Measurements from ENCODE around the gene LEMD2.
A peak's percentile ranks its signal among the peaks of the same experiment; 100 is the strongest.

LEMD2 gene

GRCh38 chr6:33791620-33792019, 2.7 kb upstream of the LEMD2 start:
- no peaks in the 10 kb centered on the region for H3K36me3 ChIP-seq (ENCODE audit: insufficient read depth, low read length)
- peaks cover 62% of the 10 kb centered on the region for H3K4me1 ChIP-seq (ENCODE audit: insufficient read depth, low read length)
- H3K9ac ChIP-seq (ENCODE audit: low read depth, low read length): no peak overlapping the region
- H3K9me3 ChIP-seq (ENCODE audit: control insufficient read depth, insufficient read depth, low read length): no peaks in the 10 kb centered on the region

GRCh38 chr6:33790910-33791309, 2.0 kb upstream of the LEMD2 start:
- Histone ChIP-seq H3K4me1 (ENCODE audit: insufficient read depth, low read length) (peaks cover 67% of the 10 kb centered on the region), H3K36me3 (ENCODE audit: insufficient read depth, low read length) (no peaks in the 10 kb centered on the region), H3K9ac (ENCODE audit: low read depth, low read length) (no peak overlapping the region), H3K9me3 (ENCODE audit: control insufficient read depth, insufficient read depth, low read length) (no peaks in the 10 kb centered on the region)

GRCh38 chr6:33790379-33790778, 1.4 kb upstream of the LEMD2 start:
- Histone ChIP-seq H3K9me3 (ENCODE audit: control insufficient read depth, insufficient read depth, low read length) (no peaks in the 10 kb centered on the region), H3K36me3 (ENCODE audit: insufficient read depth, low read length) (no peaks in the 10 kb centered on the region; the same call in 1 of the 2 replicates), H3K4me1 (ENCODE audit: insufficient read depth, low read length) (peaks cover 70% of the 10 kb centered on the region), H3K9ac (ENCODE audit: low read depth, low read length) (no peak overlapping the region)

- Histone ChIP-seq H3K9me3 (ENCODE audit: control insufficient read depth, insufficient read depth, low read length) (no peaks in the 10 kb centered on the region), H3K36me3 (ENCODE audit: insufficient read depth, low read length) (no peaks in the 10 kb centered on the region; the same call in 1 of the 2 replicates), H3K4me1 (ENCODE audit: insufficient read depth, low read length) (peaks cover 68% of the 10 kb centered on the region), H3K9ac (ENCODE audit: low read depth, low read length) (peak overlapping the region; percentile 83)
Measured at GRCh38 chr6:33789550-33789895, 593 bp upstream of the LEMD2 start.

- Histone ChIP-seq H3K36me3 (ENCODE audit: insufficient read depth, low read length) (no peaks in the 10 kb centered on the region; the same call in 1 of the 2 replicates), H3K9me3 (ENCODE audit: control insufficient read depth, insufficient read depth, low read length) (no peaks in the 10 kb centered on the region), H3K9ac (ENCODE audit: low read depth, low read length) (peak overlapping the region; percentile 83), H3K4me1 (ENCODE audit: insufficient read depth, low read length) (peaks cover 64% of the 10 kb centered on the region)
Measured at GRCh38 chr6:33787954-33788693, 806 bp downstream of the LEMD2 start.

GRCh38 chr6:33787346-33787953, 1.5 kb downstream of the LEMD2 start:
- peaks cover 6% of the 10 kb centered on the region; the same call in 1 of the 2 replicates for H3K36me3 ChIP-seq (ENCODE audit: insufficient read depth, low read length)

GRCh38 chr6:33786736-33787135, 2.2 kb downstream of the LEMD2 start:
- peaks cover 8% of the 10 kb centered on the region; the same call in 1 of the 2 replicates for H3K36me3 ChIP-seq (ENCODE audit: insufficient read depth, low read length)
- H3K9me3 ChIP-seq (ENCODE audit: control insufficient read depth, insufficient read depth, low read length): no peaks in the 10 kb centered on the region
- H3K9ac ChIP-seq (ENCODE audit: low read depth, low read length): no peak overlapping the region
- H3K4me1 ChIP-seq (ENCODE audit: insufficient read depth, low read length): peaks cover 67% of the 10 kb centered on the region

More at GRCh38 chr6:33787346-33787953, 1.5 kb downstream of the LEMD2 start:
- H3K4me1 ChIP-seq (ENCODE audit: insufficient read depth, low read length): peaks cover 62% of the 10 kb centered on the region
- no peaks in the 10 kb centered on the region for H3K9me3 ChIP-seq (ENCODE audit: control insufficient read depth, insufficient read depth, low read length)
- H3K9ac ChIP-seq (ENCODE audit: low read depth, low read length): peak overlapping the region; percentile 83

GRCh38 chr6:33785778-33786177, 3.2 kb downstream of the LEMD2 start:
- H3K4me1 ChIP-seq (ENCODE audit: insufficient read depth, low read length): peaks cover 65% of the 10 kb centered on the region
- H3K9me3 ChIP-seq (ENCODE audit: control insufficient read depth, insufficient read depth, low read length): no peaks in the 10 kb centered on the region
- 0 out of 2 replicates have a peak overlapping the region, but pooled peaks have one; percentile 2 for H3K9ac ChIP-seq (ENCODE audit: low read depth, low read length)
- peaks cover 9% of the 10 kb centered on the region; the same call in 1 of the 2 replicates for H3K36me3 ChIP-seq (ENCODE audit: insufficient read depth, low read length)

- Histone ChIP-seq H3K4me1 (ENCODE audit: insufficient read depth, low read length) (peaks cover 65% of the 10 kb centered on the region), H3K36me3 (ENCODE audit: insufficient read depth, low read length) (peaks cover 17% of the 10 kb centered on the region), H3K9ac (ENCODE audit: low read depth, low read length) (no peak overlapping the region), H3K9me3 (ENCODE audit: control insufficient read depth, insufficient read depth, low read length) (no peaks in the 10 kb centered on the region)
Measured at GRCh38 chr6:33784787-33785186, 4.1 kb downstream of the LEMD2 start.

GRCh38 chr6:33783781-33784520, 5.0 kb downstream of the LEMD2 start:
- peaks cover 67% of the 10 kb centered on the region for H3K4me1 ChIP-seq (ENCODE audit: insufficient read depth, low read length)
- no peak overlapping the region for H3K9ac ChIP-seq (ENCODE audit: low read depth, low read length)
- H3K36me3 ChIP-seq (ENCODE audit: insufficient read depth, low read length): peaks cover 26% of the 10 kb centered on the region
- no peaks in the 10 kb centered on the region for H3K9me3 ChIP-seq (ENCODE audit: control insufficient read depth, insufficient read depth, low read length)

GRCh38 chr6:33782561-33782960, 6.4 kb downstream of the LEMD2 start:
- H3K9ac ChIP-seq (ENCODE audit: low read depth, low read length): no peak overlapping the region
- peaks cover 66% of the 10 kb centered on the region for H3K4me1 ChIP-seq (ENCODE audit: insufficient read depth, low read length)
- H3K36me3 ChIP-seq (ENCODE audit: insufficient read depth, low read length): peaks cover 38% of the 10 kb centered on the region
- no peaks in the 10 kb centered on the region for H3K9me3 ChIP-seq (ENCODE audit: control insufficient read depth, insufficient read depth, low read length)

- Histone ChIP-seq H3K4me1 (ENCODE audit: insufficient read depth, low read length) (peaks cover 54% of the 10 kb centered on the region), H3K9me3 (ENCODE audit: control insufficient read depth, insufficient read depth, low read length) (no peaks in the 10 kb centered on the region), H3K9ac (ENCODE audit: low read depth, low read length) (no peak overlapping the region; the same call in 1 of the 2 replicates), H3K36me3 (ENCODE audit: insufficient read depth, low read length) (peaks cover 50% of the 10 kb centered on the region)
Measured at GRCh38 chr6:33781131-33781975, 7.6 kb downstream of the LEMD2 start.

GRCh38 chr6:33779895-33780294, 9.0 kb downstream of the LEMD2 start:
- H3K36me3 ChIP-seq (ENCODE audit: insufficient read depth, low read length): peaks cover 60% of the 10 kb centered on the region
- no peaks in the 10 kb centered on the region for H3K9me3 ChIP-seq (ENCODE audit: control insufficient read depth, insufficient read depth, low read length)
- peaks cover 39% of the 10 kb centered on the region for H3K4me1 ChIP-seq (ENCODE audit: insufficient read depth, low read length)
- no peak overlapping the region for H3K9ac ChIP-seq (ENCODE audit: low read depth, low read length)

GRCh38 chr6:33779290-33779689, 9.6 kb downstream of the LEMD2 start:
- Histone ChIP-seq H3K9ac (ENCODE audit: low read depth, low read length) (no peak overlapping the region), H3K9me3 (ENCODE audit: control insufficient read depth, insufficient read depth, low read length) (no peaks in the 10 kb centered on the region), H3K36me3 (ENCODE audit: insufficient read depth, low read length) (peaks cover 62% of the 10 kb centered on the region), H3K4me1 (ENCODE audit: insufficient read depth, low read length) (peaks cover 37% of the 10 kb centered on the region)
